ENCODE data around the gene RHBDF1.

RHBDF1 gene

DNA sequence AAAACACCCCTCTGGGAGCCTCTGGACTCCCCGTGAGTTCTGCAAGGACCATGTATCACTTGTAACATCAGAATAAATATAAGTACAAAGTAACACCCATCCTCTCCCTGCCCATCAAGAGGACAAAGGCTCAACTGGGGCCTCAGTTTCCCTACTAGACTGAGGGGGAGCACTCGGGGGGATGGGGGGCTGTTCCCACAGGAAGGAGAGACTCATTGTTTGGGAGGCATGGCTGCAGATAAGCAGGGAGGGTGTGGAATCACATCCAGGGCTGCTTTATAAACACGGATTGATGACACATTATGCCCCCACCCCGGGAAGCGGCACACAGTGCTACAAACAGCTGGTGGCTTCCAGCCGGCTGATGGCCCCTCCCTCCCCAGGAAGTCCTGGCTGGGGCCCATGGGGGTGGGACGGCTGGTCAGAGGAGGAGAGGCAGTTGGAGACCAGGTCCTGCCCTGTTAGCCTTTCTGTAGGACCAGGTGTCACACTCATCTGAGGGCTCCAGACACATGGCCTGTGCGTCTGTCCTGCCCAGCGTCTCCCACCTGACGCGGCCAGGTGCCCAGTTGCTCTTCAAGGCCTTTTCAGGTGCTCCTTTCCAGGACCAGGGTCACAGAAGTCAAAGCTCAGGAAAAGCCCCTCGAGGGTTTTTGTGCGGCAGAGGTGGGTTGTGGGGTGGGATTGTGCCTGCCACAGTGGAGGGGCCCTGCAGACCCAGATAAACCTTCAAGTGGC, 4.3 kb upstream of the RHBDF1 start:
- Histone ChIP-seq H3K4me3 (peak overlapping the region; percentile 86), H3K27ac (peak overlapping the region; percentile 93), H3K9me3 (no peaks in the 10 kb centered on the region), H4K20me1 (peaks cover 3% of the 10 kb centered on the region; the same call in 1 of the 2 replicates), H3K4me1 (peaks cover 59% of the 10 kb centered on the region), H3K9ac (peak overlapping the region; percentile 90), H3K27me3 (peaks cover 26% of the 10 kb centered on the region), H3K4me2 (peak overlapping the region; percentile 99), H3K36me3 (peaks cover 25% of the 10 kb centered on the region)
- TF ChIP-seq Cebpa-rat (IDR thresholded peaks at IDR 0.05), result no peak; the same call in none of the 2 replicates

GRCh38 chr16:75580-76501, 3.4 kb upstream of the RHBDF1 start:
- Histone ChIP-seq H3K36me3 (peaks cover 18% of the 10 kb centered on the region), H3K27ac (peak overlapping the region; percentile 93), H4K20me1 (peaks cover 10% of the 10 kb centered on the region; the same call in 1 of the 2 replicates), H3K4me3 (peak overlapping the region; percentile 86), H3K27me3 (peaks cover 35% of the 10 kb centered on the region), H3K4me2 (peak overlapping the region; percentile 99), H3K9me3 (no peaks in the 10 kb centered on the region), H3K9ac (peak overlapping the region; percentile 90; the same call in 1 of the 2 replicates), H3K4me1 (peaks cover 61% of the 10 kb centered on the region)
- TF ChIP-seq Cebpa-rat (IDR thresholded peaks at IDR 0.05), result peak; percentile 100

GRCh38 chr16:74747-75334, 2.4 kb upstream of the RHBDF1 start:
- peak overlapping the region; percentile 93; the same call in 1 of the 2 replicates for H3K27ac ChIP-seq
- H3K4me3 ChIP-seq, result no peak overlapping the region
- peak overlapping the region; percentile 99 for H3K4me2 ChIP-seq
- H4K20me1 ChIP-seq, result peaks cover 10% of the 10 kb centered on the region; the same call in 1 of the 2 replicates
- no peaks in the 10 kb centered on the region for H3K9me3 ChIP-seq
- peaks cover 45% of the 10 kb centered on the region for H3K27me3 ChIP-seq
- no peak overlapping the region for H3K9ac ChIP-seq
- TF ChIP-seq Cebpa-rat (IDR thresholded peaks at IDR 0.05), result no peak
- H3K4me1 ChIP-seq, result peaks cover 59% of the 10 kb centered on the region
- peaks cover 8% of the 10 kb centered on the region for H3K36me3 ChIP-seq

DNA sequence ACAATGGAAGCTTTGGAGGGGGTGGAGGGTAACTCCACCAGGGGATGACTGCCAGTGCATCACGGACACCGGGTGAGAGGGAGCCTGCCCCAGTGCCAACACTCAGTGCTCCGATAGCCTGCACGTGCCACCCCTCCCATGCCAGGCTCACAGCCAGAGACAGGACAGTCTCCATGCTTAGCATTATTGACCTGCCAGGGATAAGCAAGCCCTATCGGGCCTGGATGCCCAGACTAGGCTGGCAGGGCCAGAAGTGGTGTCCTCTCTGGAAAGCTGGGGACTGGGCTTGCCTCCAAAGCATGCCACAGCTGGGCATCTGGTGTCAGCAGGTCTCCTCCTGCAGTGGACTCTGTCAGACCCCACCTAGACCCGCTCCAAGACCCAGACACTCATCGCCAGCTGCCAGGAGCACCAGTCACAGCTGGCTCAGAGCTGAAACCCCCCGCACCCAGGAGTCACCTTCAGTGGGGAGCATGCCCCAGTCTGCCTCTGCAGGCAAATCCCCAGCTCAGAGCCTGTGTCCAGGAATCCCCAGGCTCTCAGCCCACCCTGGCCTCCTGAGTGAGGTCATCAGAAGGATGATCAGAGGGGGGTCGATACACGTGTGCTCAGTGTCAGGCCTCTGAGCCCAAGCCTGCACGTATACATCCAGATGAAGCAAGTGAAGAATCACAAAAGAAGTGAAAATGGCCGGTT, 1.8 kb upstream of the RHBDF1 start:
- Histone ChIP-seq H3K9ac (no peak overlapping the region), H4K20me1 (peaks cover 10% of the 10 kb centered on the region; the same call in 1 of the 2 replicates), H3K9me3 (no peaks in the 10 kb centered on the region), H3K4me1 (peaks cover 59% of the 10 kb centered on the region), H3K4me2 (no peak overlapping the region), H3K4me3 (no peak overlapping the region), H3K27ac (no peak overlapping the region), H3K36me3 (peaks cover 2% of the 10 kb centered on the region), H3K27me3 (peaks cover 50% of the 10 kb centered on the region)
- no peak for TF ChIP-seq Cebpa-rat (IDR thresholded peaks at IDR 0.05)

DNA sequence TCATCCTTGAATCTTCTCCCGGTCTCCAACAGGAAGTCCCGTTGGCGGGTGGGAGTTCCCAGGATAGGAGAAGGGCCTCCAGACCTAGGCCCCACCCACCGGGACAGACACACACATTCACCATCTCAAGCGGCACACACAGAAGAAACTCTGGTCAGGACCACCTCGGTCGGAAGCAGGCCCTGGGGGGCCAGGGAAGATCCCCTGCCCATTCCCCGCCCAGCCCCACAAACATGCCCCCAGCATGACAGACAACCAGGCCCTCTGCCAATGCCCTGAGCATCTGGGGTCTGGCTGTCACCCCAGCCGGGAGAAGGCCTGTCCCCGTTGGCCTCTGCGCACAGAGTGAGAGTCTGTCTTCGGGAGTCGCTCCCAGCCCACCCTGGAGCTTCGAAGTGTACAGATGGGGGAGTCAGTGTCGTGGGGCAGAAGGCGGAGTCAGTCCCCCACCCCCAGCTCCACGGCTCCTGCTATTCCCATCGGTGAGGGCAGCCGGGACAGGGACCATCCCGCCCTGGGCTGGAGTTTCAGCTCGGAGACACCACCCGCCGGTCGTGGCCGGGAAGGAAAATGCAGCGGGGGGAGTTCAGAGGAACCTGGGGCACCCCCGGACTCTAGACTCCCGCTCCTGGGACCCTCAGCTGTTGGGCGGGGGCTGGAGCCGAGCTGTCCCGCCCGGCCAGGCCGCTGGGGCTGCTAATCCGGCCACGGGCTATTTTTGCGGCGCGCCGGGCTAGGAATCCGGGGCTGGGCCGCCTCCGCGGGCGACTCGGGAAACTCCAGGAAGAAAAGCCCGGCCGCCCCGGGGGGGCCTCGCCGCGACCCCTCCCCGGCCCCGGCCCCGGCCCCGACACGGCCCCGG, 660 bp downstream of the RHBDF1 start:
- Histone ChIP-seq H4K20me1 (peaks cover 10% of the 10 kb centered on the region; the same call in 1 of the 2 replicates), H3K4me3 (peak overlapping the region; percentile 63), H3K4me2 (peak overlapping the region; percentile 94), H3K9me3 (no peaks in the 10 kb centered on the region), H3K27ac (no peak overlapping the region), H3K36me3 (no peaks in the 10 kb centered on the region), H3K4me1 (peaks cover 55% of the 10 kb centered on the region), H3K9ac (no peak overlapping the region), H3K27me3 (peaks cover 50% of the 10 kb centered on the region)
- no peak for TF ChIP-seq Cebpa-rat (IDR thresholded peaks at IDR 0.05)

- peaks cover 50% of the 10 kb centered on the region for H3K27me3 ChIP-seq
- no peak for TF ChIP-seq Cebpa-rat (IDR thresholded peaks at IDR 0.05)
- H3K4me1 ChIP-seq, result peaks cover 49% of the 10 kb centered on the region
- no peak overlapping the region for H3K4me2 ChIP-seq
- H3K9me3 ChIP-seq, result no peaks in the 10 kb centered on the region
- peaks cover 10% of the 10 kb centered on the region; the same call in 1 of the 2 replicates for H4K20me1 ChIP-seq
- H3K36me3 ChIP-seq, result no peaks in the 10 kb centered on the region
- no peak overlapping the region for H3K9ac ChIP-seq
- no peak overlapping the region for H3K4me3 ChIP-seq
- no peak overlapping the region for H3K27ac ChIP-seq
Measured at GRCh38 chr16:71210-71539, 1.3 kb downstream of the RHBDF1 start.

DNA sequence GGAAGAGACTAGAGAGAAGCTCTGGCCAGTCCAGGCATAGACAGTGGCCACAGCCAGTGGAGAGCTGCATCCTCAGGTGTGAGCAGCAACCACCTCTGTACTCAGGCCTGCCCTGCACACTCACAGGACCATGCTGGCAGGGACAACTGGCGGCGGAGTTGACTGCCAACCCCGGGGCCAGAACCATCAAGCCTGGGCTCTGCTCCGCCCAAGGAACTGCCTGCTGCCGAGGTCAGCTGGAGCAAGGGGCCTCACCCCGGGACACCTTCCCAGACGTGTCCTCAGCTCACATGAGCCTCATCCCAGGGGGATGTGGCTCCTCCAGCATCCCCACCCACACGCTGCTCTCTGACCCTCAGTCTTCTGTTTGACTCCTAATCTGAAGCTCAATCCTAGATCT, 3.2 kb downstream of the RHBDF1 start:
- Histone ChIP-seq H3K27me3 (peaks cover 48% of the 10 kb centered on the region), H3K27ac (no peak overlapping the region), H4K20me1 (peaks cover 10% of the 10 kb centered on the region; the same call in 1 of the 2 replicates), H3K9me3 (no peaks in the 10 kb centered on the region), H3K4me1 (peaks cover 42% of the 10 kb centered on the region), H3K9ac (no peak overlapping the region), H3K4me2 (no peak overlapping the region), H3K36me3 (no peaks in the 10 kb centered on the region), H3K4me3 (no peak overlapping the region)
- TF ChIP-seq Cebpa-rat (IDR thresholded peaks at IDR 0.05), result no peak

DNA sequence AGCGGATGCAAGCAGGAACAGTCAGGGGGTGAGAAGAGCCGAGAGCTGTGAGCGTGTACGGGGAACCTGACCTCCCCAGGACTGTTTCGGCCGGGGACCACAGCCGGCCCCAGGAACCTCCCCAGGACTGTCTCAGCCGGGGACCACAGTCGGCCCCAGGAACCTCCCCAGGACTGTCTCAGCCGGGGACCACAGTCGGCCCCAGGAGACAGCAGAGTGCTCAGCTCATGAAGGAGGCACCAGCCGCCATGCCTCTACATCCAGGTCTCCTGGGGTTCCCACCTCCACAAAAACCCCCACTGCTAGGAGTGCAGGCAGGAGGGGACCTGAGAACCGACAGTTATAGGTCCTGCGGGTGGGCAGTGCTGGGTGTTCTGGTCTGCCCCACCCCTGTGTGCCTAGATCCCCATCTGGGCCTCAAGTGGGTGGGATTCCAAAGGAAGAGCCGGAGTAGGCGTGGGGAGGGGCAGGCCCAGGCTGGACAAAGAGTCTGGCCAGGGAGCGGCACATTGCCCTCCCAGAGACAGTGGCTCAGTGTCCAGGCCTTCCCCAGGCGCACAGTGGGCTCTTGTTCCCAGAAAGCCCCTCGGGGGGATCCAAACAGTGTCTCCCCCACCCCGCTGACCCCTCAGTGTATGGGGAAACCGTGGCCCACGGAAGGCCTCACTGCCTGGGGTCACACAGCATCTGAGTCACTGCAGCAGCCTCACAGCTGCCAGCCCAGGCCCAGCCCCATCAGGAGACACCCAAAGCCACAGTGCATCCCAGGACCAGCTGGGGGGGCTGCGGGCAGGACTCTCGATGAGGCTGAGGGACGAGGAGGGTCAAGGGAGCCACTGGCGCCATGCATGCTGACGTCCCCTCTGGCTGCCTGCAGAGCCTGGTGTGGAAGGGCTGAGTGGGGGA, 4.3 kb downstream of the RHBDF1 start:
- H3K36me3 ChIP-seq, result no peaks in the 10 kb centered on the region
- TF ChIP-seq Cebpa-rat (IDR thresholded peaks at IDR 0.05), result no peak
- H3K4me1 ChIP-seq, result peaks cover 47% of the 10 kb centered on the region
- peaks cover 10% of the 10 kb centered on the region; the same call in 1 of the 2 replicates for H4K20me1 ChIP-seq
- H3K9me3 ChIP-seq, result no peaks in the 10 kb centered on the region
- no peak overlapping the region for H3K4me2 ChIP-seq
- H3K9ac ChIP-seq, result no peak overlapping the region
- no peak overlapping the region for H3K4me3 ChIP-seq
- H3K27ac ChIP-seq, result no peak overlapping the region
- peaks cover 38% of the 10 kb centered on the region for H3K27me3 ChIP-seq

All from BLaER1 (cell line).